NOMO-1 (cell line): ENCODE measurements around the gene ARSA.
A peak's percentile ranks its signal among the peaks of the same experiment; 100 is the strongest.
"Not testable (repeated sequence)": the region's sequence is repeated elsewhere in the genome, so short reads cannot be mapped to it uniquely, and the experiment has no call there.

Experiments
- DNase-seq, 2 experiments: peaks; one replicate each; lab custom pipeline; 2025; ENCODE audit not compliant: unreplicated experiment in 2 of 2; lab: John Stamatoyannopoulos, UW

ARSA gene

DNA sequence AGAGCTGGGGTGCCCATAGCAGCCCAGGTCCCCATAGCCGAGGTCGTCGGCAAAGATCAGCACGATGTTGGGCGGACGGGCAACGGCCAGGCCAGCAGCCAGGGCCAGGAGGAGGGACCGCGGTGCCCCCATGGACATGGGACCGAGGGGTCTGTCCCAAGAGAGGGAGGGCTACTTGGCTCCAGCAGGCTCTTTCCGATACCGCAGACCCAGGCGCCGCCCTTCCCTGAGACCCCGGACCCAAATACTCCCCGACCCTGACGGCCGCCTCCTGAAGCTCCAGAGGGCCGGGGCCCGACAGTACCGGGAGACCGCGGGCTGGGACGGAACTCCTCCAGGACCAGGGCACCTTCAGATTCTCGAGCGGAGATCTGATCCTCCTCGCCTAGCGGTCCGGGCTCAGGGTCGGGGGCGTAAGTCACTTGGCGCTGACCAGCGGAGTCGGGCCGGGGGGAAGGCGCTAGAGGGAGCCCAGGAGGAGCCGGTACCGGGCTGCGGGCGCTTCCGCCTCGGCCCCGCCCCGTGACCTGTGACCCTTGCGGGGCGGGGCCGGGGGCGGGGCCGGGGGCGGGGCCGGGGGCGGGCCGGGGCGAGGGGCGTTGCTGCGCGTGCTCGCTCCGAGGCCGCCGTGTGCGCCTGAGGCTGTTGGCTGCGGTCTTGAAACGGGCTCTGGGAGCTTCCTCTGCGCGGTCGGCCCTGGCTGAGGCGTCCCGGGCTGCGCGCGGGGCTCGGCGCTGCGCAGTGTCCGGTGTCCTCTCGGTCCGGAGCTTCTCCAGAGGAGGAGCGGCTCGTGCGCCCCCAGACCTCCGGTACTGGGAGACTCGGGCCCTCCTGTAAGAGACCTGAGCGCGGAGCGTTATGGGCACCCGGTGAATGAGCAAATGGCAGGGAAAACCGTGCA, at the start of gene ARSA:
ARSA (minus strand) TSS at position 511 of the 901 bp plus-strand sequence; CDS start at position 138, 373 bp downstream.
- peak; percentile 83 to 91 for DNase-seq

DNA sequence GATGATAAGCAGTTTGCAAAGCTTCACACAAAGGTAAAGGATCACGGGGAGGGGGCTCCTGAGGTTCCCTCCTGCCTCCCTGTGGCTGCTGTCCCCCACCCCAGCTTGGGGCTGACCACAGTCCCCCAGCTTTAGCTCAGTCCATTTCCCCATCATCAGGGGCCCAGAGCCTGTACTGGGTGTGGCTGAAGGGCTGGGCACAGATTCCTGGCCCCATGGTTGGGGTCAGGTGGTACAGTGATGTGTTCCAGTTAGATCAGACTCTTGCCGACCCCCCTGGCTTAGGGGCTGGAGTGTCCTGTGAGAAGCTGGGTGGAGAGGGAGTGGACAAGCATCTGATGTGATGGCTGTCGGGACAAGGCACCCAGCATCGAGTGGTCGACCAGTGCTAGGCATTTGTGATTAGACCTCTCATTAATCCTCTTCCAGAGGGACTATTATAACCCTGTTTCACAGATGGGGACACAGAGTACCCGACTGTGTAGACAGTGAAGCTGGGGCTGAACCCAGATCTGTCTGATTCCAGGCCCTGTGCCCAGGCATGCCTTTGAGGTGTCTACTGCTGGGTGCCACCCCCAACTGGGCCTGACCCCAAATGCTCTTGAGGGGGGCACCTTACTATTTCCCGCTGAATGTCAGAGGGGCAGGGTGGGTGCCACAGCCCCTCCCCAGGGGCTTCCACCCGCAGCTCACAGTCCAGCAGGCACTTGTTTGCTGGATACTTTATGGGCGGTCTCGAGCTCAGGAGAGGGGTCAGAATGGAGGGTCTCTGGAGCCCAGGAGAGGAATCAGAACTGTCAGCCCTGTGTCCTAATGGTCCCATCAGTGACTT, 48.9 kb upstream of the ARSA start:
- DNase-seq, result no peak

DNA sequence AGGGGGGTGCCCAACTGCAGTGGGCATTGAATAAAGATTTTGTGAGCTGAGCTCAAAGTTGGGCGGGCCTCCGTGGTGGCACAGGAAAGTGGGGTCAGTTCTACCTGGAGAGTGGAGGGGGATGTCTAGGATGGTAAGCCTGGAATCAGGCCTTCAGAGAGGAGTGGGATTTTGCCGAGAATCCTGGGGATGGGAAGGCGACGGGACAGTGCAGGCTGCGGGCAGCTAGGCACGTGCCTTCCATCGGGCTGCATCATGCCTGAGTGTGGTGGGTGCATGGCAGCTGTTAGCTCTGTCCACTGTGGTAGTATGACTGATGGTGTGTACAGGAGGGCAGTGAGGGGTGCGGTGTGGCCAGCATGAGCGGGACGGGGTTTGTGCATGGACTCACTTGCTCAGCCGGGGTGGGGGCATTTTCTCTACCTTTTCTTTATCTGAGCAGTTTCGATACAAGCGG, 48.3 kb upstream of the ARSA start:
- no peak for DNase-seq

DNA sequence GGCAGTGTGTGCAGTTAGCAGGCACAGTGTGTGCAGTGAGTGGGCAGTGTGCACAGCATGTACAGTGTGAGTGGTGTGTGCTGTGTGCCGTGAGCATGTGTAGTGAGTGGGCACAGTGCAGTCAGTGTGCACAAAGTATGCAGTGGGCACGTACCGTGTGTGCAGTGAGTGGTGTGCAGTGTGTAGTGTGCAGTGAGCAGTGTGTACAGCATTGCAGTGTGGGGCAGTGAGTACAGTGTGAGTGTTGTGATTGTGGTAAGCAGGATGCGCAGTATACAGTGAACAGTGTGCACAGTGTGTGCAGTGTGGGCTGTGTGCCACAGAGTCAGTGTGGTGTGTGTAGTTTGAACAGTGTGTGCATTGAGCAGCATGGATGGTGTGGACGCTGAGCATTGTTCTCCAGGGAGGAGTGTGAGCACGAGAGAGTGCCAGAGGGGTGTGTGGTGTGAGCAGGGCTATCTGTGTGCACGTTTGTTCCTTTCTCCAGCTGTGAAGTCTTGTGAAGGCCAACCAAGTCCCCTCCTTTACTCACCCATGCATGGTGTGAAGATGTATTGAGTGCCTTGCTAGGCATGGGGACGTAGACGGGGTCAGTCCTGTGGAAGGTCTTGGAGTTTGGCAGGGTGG, 47.7 kb upstream of the ARSA start:
- DNase-seq, result no peak

DNA sequence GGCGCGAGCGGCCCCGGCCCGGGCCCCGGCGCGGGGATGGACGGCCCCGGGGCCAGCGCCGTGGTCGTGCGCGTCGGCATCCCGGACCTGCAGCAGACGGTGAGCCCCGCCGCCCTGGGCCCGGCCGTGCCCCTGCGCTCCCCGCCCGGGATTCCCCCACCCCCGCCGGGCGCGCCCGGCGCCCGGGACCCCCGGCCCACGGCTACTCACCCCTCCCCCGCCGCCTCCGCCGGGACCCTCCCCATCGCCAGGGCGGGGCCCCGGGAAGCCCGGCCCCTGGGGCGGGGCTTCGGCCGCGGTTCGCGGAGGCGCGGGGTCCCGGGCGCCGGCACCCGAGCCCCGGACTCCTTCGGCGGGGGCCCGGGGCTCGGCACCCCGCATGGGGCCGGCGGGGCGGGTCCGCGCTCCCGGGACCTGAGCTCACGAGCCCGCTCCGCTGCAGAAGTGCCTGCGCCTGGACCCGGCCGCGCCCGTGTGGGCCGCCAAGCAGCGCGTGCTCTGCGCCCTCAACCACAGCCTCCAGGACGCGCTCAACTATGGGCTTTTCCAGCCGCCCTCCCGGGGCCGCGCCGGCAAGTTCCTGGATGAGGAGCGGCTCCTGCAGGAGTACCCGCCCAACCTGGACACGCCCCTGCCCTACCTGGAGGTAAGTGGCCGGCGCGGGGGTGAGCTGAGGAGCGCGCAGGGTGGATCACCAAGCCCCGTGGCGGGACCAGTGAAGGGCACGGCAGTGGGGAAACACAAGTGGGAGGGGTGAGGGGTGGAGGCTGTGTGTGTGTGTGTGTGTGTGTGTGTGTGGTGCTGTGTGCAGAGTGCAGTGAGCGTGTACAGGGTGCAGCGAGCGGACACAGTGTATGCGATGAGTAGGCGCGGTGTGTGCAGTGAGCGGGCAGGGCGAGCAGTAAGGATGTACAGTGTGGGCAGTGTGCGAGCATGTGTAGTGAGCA, 46.9 kb upstream of the ARSA start:
- no peak for DNase-seq

DNA sequence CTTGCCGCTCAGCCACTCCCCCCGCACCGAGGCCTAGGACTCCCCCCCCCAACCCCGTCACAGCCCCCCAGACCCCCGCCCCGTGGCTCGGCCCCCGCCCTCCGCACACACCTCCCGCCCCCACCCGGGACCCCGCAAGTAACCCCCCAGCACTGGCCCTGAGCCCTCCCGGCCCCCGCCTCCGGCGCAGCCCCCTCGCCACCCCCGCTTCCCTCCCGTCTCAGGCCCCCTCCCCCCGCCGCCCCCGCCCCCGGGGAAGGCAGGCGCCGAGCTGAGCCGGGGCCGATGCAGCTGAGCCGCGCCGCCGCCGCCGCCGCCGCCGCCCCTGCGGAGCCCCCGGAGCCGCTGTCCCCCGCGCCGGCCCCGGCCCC, 46.2 kb upstream of the ARSA start:
- DNase-seq, result no peak

DNA sequence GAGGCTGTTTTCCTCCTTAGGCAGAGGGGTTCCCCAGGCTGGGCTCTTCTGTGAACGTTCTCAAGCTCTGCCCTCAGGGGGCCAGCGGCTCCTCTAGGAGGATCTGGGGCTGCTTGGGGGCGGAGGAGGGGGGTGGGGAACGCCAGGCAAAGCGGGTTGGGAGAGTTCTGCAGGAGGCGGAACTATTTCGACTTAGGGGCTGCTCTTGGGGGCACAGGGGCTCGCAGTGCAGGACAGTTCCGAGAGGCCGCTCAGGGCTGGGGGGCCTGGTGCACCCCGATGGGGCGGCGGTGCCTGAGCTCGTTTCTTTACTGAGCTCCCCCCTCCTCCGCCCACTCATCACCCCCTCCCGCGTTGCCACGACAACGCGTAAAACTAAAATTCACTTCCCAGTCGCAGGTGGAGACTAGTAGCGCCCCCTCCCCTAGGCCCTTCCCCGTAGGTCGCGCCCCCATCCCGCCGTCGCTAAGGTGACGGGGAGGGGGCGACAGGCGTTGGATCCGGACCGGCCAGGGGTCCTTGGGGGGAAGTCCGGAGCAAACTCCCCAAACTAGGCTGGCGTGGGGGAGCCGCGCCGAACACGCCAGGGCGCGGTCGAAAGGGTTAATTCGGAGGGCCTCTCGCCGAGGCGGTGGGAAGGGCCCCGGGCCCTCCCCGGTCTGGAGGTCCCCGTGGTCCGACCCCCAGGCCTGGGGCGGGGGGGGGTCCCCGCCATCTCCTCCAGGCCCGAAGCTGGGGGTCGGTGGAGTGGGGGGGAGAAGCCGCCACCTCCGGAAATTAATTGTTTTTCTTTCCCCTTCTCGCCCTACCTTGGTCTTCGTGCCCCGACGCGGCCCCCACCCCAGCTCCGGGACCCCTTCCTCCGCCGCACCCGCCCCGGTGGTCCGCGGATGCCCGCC, 45.5 kb upstream of the ARSA start:
- no peak for DNase-seq

DNA sequence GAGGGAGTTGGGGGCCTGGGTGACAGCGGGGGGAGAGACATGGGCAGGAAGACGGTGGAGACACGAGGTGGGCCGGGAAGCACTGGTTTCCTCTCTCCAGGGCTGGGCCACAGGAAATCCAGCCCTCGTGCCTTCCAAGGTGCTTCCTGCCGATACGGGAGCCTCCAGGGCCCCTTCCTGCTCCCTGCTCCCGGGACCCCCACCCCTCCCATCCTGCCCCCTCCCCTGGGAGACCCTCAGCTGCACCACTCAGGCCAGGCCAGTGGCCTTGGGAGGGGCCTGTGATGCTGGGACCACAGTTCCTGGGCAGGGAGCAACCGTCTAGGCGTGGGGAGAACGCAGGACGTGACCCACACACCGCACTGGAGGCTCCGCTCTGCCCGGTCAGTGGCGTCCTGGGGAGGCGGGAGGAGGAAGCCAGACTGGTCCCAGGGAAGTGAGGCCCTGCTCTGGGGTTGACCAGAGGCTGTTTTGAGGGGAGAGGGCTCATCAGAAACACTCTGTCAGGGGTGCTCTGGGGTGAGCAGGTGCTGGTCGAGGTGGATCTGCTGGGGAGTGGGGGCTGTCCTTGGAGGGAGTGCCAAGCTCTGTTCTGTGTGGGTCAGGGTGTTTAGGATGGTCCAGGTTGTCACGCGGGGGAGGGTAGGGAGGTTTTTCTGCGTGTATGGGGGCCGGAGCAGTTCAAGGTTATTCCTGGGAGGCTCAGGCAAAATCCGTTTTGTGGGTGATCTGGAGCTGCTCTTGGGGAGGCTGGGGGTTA, 44.7 kb upstream of the ARSA start, which contains the start of gene SHANK3:
SHANK3 (plus strand) TSS at position 353 of the 760 bp plus-strand sequence.
- no peak for DNase-seq

DNA sequence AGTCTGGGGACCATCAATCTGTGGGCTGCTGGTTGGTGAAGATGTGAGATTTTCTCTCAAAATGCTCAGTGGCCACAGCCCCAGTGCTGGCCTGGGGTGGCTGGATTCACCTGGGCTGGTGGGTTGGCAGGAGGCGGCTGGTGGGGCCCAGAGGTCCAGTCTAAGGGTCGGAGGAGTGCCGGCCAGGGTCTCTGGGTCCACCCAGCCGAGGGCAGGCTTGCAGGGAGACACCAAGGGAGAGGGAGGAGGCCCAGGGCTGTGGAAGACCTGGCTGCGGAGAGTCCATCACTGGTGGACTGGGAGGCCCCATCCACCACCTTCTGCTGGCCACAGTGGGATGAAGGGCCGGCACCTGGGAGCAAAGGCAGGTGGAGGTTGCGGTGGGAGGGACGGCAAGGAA, 44.1 kb upstream of the ARSA start:
- DNase-seq, result no peak

DNA sequence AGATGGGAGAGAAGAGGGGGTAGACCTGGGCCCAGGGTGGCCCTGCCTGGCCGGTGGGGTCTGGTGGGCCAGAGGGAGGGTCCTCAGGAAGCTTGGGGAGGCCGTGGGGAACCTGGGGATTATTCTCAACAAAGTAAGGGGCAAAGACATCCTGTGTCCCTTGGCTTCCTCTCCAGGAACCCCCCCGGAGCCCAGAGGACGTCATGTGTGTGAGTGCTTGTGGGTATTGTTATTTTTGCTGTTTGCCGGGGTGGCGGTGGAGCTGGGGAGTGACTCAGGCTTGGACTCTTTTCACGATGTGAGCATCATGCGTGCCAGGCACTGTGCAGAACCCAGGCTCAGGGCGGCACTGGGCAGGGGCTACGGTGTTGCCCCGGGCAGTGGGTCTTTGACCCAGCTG, 43.7 kb upstream of the ARSA start:
- no peak for DNase-seq

DNA sequence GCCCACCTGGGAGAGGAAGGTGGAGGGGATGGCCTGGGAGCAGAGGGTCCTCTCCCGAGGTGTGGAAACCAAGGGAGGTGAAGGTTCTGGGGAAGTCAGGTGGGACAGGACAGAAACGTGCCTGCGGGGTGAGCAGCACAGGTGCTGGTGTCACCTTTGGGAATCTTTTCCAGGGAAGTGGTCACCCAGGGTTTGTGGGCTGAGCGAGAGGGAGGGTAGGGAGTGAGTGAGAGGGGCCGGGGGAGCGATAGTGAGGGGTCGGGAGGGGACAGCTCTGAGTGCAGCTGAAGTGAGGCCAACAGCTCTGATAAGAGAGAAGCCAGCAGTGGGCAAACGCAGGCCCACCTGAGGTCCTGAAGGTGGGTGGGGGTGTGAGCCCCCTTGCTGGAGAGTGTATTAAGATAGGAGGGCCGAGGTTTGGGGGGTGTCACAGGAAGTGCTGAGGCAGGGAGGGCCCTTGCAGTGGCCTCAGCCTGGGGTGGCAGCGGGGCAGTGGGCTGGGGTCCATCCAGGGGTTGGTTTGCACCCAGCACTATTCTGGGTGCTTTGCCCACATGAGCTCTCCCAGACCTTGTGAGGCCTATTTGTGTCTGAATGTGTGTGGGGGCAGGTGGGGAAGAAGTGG, 43.1 kb upstream of the ARSA start:
- DNase-seq, result no peak

DNA sequence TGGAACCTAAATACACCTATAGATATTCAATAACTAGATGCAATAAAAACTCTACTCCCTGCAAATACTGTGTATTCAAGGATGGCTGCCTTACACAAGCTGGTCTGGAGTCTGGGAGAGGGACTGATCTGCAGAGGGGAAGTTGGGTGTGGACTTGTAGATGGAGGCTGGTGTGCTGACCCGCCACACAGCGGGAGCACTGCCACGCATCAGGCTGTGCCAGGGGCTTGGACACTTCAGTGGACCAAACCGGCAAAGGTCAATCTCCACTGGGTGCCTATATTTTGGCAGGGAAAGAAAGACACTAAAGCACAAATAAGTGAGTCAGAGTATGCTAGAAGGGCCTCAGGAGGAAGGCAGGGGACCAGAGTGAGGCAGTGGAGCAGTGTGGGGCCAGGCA, 42.6 kb upstream of the ARSA start:
- DNase-seq, result no peak

DNA sequence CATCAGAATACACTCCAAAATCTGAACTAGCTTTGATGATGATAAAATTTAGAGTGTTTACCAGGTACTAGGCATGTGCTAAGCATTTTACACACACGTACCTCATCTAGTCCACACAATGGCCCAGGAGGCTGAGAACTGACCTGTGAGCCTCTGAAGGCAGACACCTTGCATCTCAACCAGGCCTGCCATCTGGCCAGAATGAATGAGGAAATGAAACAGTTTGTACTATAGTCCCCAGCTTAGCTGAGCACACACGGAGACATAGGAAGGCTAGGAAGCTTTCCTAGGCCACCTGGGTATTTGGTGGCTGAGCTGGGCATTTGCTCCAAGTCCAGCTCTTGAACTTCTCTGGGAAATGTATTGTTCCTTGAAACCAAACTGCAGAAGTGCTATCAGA, 37.8 kb upstream of the ARSA start:
- DNase-seq, result peak in 1 of 2 experiments; percentile 21

DNA sequence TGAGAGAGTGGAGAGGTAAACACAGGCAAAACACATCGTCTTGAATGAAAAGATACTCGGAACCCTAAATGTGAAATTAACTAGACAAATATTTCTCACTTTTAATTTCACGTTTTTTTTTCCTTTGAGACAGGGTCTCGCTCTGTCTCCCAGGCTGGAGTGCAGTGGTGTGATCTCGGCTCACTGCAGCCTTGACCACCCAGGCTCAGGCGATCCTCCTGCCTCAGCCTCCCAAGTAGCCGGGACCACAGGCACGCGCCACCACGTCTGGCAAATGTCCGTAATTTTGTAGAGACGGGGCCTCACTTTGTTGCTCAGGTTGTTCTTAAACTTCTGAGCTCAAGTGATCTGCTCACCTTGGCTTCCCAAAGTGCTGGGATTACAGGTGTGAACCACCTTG, 37.3 kb upstream of the ARSA start:
- no peak for DNase-seq

DNA sequence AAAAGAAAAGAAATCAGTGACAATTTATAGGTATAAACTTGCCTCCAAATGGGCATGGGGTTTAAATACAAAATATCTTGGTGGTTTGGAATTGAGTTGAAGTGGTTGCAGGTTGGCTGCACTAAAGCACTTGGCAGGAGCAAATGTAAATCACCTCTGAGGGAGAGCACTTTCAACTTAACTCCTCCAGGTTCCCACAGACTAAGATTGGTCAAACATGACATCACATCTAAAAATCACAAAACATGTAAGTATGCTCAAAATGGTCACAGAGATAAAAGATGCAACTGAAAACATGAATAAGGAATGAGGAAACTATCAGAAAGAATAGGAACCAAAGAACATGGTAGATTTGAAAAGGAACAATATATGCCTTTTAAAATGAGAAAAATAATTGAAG, 32.4 kb upstream of the ARSA start:
- DNase-seq, result no peak

DNA sequence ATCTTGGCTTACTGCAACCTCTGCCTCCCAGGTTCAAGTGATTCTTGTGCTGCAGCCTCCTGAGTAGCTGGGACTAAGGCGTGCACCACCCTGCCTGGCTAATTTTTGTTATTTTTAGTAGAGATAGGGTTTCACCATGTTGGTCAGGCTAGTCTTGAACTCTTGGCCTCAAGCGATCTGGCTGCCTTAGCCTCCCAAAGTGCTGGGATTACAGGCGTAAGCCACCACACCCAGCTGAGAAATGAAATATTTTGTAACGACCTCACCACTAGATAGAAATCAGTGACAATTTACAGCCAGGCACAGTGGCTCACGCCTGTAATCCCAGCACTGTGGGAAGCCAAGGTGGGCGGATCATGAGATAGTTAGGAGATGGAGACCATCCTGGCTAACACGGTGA, 31.8 kb upstream of the ARSA start:
- not testable (repeated sequence) for DNase-seq

DNA sequence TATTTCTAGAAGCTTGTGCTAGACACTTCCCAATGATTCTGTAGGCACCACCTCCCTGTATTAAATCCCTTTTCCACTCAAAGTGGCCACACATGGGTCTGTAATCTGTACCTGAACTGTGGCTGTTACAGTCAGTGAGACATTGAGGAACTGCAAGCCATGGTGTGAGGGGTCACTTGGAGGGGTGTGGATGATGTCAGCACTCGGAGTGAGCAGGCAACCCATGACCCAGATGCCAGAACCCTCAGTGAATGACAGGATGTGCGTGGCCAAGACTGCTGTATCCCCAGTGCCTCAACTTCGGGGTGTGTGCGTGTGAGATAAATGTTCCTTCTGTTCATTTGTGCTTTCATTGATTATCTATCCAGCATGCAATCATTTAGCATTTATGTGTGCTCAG, 30.0 kb upstream of the ARSA start:
- no peak for DNase-seq
